Measurements from ENCODE around the gene MCCD1. TPM values are rescaled to one million over a fixed set of nuclear protein-coding genes. Genes with fewer than 3 reads are reported as not detected.

The MCCD1 gene
- total RNA-seq (not detected in 2 replicates), polyA plus RNA-seq (not detected in 2 replicates)

- no peak within 1 kb of the TSS for H3K4me3 ChIP-seq
- H3K4me1 ChIP-seq (ENCODE audit: low read depth): no peaks in the 10 kb centered on the region
- no peaks in the 10 kb centered on the region for H3K9me3 ChIP-seq (ENCODE audit: low read depth)
- no peak for TF ChIP-seq CTCF (IDR thresholded peaks at IDR 0.05; ENCODE audit: low read depth, low read length)
- H3K27me3 ChIP-seq: no peaks in the 10 kb centered on the region
- peaks cover 36% of the 10 kb centered on the region for H3K36me3 ChIP-seq
- DNase-seq (ENCODE audit: low read depth in 1 of 2, low spot score in 1 of 2): no peak
- H3K27ac ChIP-seq: peak within 1 kb of the TSS; percentile 47
Observed at GRCh38 chr6:31528821-31529328, at the start of gene MCCD1. Gene MCCD1 (plus strand): TSS chr6:31528962. CDS start chr6:31529015, 53 bp downstream.

GRCh38 chr6:31479151-31479932 lies 49.4 kb upstream of the MCCD1 start:
- no peak for DNase-seq (ENCODE audit: low read depth in 1 of 2, low spot score in 1 of 2)
- TF ChIP-seq CTCF (IDR thresholded peaks at IDR 0.05; ENCODE audit: low read depth, low read length): no peak

GRCh38 chr6:31479933-31480535 lies 48.7 kb upstream of the MCCD1 start:
- TF ChIP-seq CTCF (IDR thresholded peaks at IDR 0.05; ENCODE audit: low read depth, low read length): no peak
- H3K4me1 ChIP-seq (ENCODE audit: low read depth): no peaks in the 10 kb centered on the region
- no peak for DNase-seq (ENCODE audit: low read depth in 1 of 2, low spot score in 1 of 2)
- no peaks in the 10 kb centered on the region for H3K9me3 ChIP-seq (ENCODE audit: low read depth)
- no peak overlapping the region for H3K27ac ChIP-seq
- H3K4me3 ChIP-seq: no peak overlapping the region
- peaks cover 7% of the 10 kb centered on the region for H3K27me3 ChIP-seq
- H3K36me3 ChIP-seq: no peaks in the 10 kb centered on the region

More at GRCh38 chr6:31479151-31479932, 49.4 kb upstream of the MCCD1 start:
- Histone ChIP-seq H3K4me3 (no peak overlapping the region), H3K9me3 (ENCODE audit: low read depth) (no peaks in the 10 kb centered on the region), H3K4me1 (ENCODE audit: low read depth) (no peaks in the 10 kb centered on the region), H3K36me3 (no peaks in the 10 kb centered on the region), H3K27me3 (peaks cover 7% of the 10 kb centered on the region), H3K27ac (no peak overlapping the region)

- H3K9me3 ChIP-seq (ENCODE audit: low read depth): no peaks in the 10 kb centered on the region
- H3K36me3 ChIP-seq: no peaks in the 10 kb centered on the region
- H3K4me1 ChIP-seq (ENCODE audit: low read depth): no peaks in the 10 kb centered on the region
- H3K27me3 ChIP-seq: peaks cover 7% of the 10 kb centered on the region
- DNase-seq (ENCODE audit: low read depth in 1 of 2, low spot score in 1 of 2): no peak
- TF ChIP-seq CTCF (IDR thresholded peaks at IDR 0.05; ENCODE audit: low read depth, low read length): no peak
- no peak overlapping the region for H3K4me3 ChIP-seq
- no peak overlapping the region for H3K27ac ChIP-seq
Observed at GRCh38 chr6:31480574-31480973, 48.2 kb upstream of the MCCD1 start.

- Histone ChIP-seq H3K9me3 (ENCODE audit: low read depth) (no peaks in the 10 kb centered on the region), H3K4me1 (ENCODE audit: low read depth) (no peaks in the 10 kb centered on the region), H3K36me3 (no peaks in the 10 kb centered on the region), H3K4me3 (no peak overlapping the region), H3K27ac (no peak overlapping the region), H3K27me3 (no peaks in the 10 kb centered on the region)
- no peak for TF ChIP-seq CTCF (IDR thresholded peaks at IDR 0.05; ENCODE audit: low read depth, low read length)
- DNase-seq (ENCODE audit: low read depth in 1 of 2, low spot score in 1 of 2): no peak
Observed at GRCh38 chr6:31483392-31483791, 45.4 kb upstream of the MCCD1 start.
